Endodermal cell (in vitro differentiated cells): Measurements from ENCODE around the gene UCN2. TPM values are rescaled to one million over a fixed set of nuclear protein-coding genes. Genes with fewer than 3 reads are reported as not detected.

Experiments
- DNase-seq: peaks from one replicate; pipeline ENCODE4 v3.0.0-alpha.2; 2017
- H3K27ac ChIP-seq: 2 replicates; pipeline ENCODE4 v1.5.1; 2013; ENCODE audit warnings: mild to moderate bottlenecking, low read depth, low read length, moderate library complexity
- H3K27me3 ChIP-seq: 2 replicates; pipeline ENCODE4 v1.6.1; 2013; ENCODE audit warnings: mild to moderate bottlenecking, low read length, moderate library complexity; ENCODE audit not compliant: insufficient read depth, control insufficient read depth, poor library complexity, severe bottlenecking
- H3K36me3 ChIP-seq: 2 replicates; pipeline ENCODE4 v1.7.0; 2013; ENCODE audit warnings: mild to moderate bottlenecking, low read length, moderate library complexity; ENCODE audit not compliant: control insufficient read depth, insufficient read depth
- H3K4me1 ChIP-seq: one replicate; pipeline ENCODE4 v1.7.0; 2013; ENCODE audit warnings: low read length; ENCODE audit not compliant: control insufficient read depth, insufficient read depth
- H3K4me3 ChIP-seq: 2 replicates; pipeline ENCODE4 v1.5.1; 2013; ENCODE audit warnings: mild to moderate bottlenecking, low read length, moderate library complexity
- H3K9ac ChIP-seq: 2 replicates; pipeline ENCODE4 v1.6.1; 2013; ENCODE audit warnings: mild to moderate bottlenecking, low read length, moderate library complexity; ENCODE audit not compliant: poor library complexity, severe bottlenecking; ENCODE audit errors: extremely low read depth
- H3K9me3 ChIP-seq: 2 replicates; pipeline ENCODE4 v1.6.1; 2013; ENCODE audit warnings: mild to moderate bottlenecking, low read length, moderate library complexity; ENCODE audit not compliant: control insufficient read depth
- H3K27ac Mint-ChIP-seq: 2 replicates; pipeline ENCODE4 v1.8.0; 2020; ENCODE audit warnings: mixed read lengths
- H3K27me3 Mint-ChIP-seq: 2 replicates; pipeline ENCODE4 v1.8.0; 2021; ENCODE audit warnings: mild to moderate bottlenecking, mixed read lengths; ENCODE audit not compliant: insufficient read depth
- H3K36me3 Mint-ChIP-seq: 2 replicates; pipeline ENCODE4 v1.8.0; 2020; ENCODE audit warnings: low read depth, mixed read lengths
- H3K4me1 Mint-ChIP-seq: 2 replicates; pipeline ENCODE4 v1.8.0; 2020; ENCODE audit warnings: mixed read lengths
- H3K4me3 Mint-ChIP-seq: 2 replicates; pipeline ENCODE4 v1.8.0; 2020; ENCODE audit warnings: mild to moderate bottlenecking, moderate library complexity, mixed read lengths
- H3K9me3 Mint-ChIP-seq: 2 replicates; pipeline ENCODE4 v1.8.0; 2020; ENCODE audit warnings: mild to moderate bottlenecking, mixed read lengths
- CTCF ChIP-seq: fragments of 200-600 bp; sonication (generic); conservative IDR thresholded peaks from 2 replicates; pipeline ENCODE4 v1.5.0; 2021; ENCODE audit warnings: antibody characterized with exemption, mild to moderate bottlenecking
- WGBS, 2 experiments: methylation state at CpG; one replicate each; pipeline versions ENCODE4 v1.1.5 to v1.1.7; 2013; ENCODE audit warnings: missing lambda C conversion rate in 2 of 2, mixed read lengths in 1 of 2; ENCODE audit not compliant: insufficient coverage in 1 of 2, insufficient read length in 1 of 2; 5-methylcytosine and 5-hydroxymethylcytosine counted together
- total RNA-seq, 2 donors: library from RNA; stranded (reverse); fragmentation: NEBNext Ultra II Directional in 1 of 2; extraction: Animal tissue kit (Norgen Biotek cat#: 25700) in 1 of 2; gene quantifications; 2 replicates in 1 of 2; 3 replicates in 1 of 2; pipeline ENCODE4 v1.2.1, GENCODE V29; 2021

Gene UCN2
- total RNA-seq, 2 donors from 2014 or later, result not detected

GRCh38 chr3:48593337-48593736 lies 29.8 kb upstream of the UCN2 start:
- H3K27me3 Mint-ChIP-seq, result peaks cover 9% of the 10 kb centered on the region
- no peak overlapping the region for H3K4me3 Mint-ChIP-seq
- 93% methylated on average over 6 to 9 of the region's 9 CpGs for WGBS, 2 experiments
- no peak overlapping the region for H3K9ac ChIP-seq
- H3K36me3 Mint-ChIP-seq, result peaks cover 8% of the 10 kb centered on the region
- peaks cover 17% of the 10 kb centered on the region for H3K27me3 ChIP-seq
- DNase-seq, result no peak
- H3K27ac ChIP-seq, result no peak overlapping the region
- H3K9me3 Mint-ChIP-seq, result no peaks in the 10 kb centered on the region
- H3K4me1 ChIP-seq, result no peaks in the 10 kb centered on the region
- H3K4me1 Mint-ChIP-seq, result peaks cover 13% of the 10 kb centered on the region
- no peak for TF ChIP-seq CTCF
- no peaks in the 10 kb centered on the region for H3K36me3 ChIP-seq
- no peak overlapping the region for H3K27ac Mint-ChIP-seq
- H3K9me3 ChIP-seq, result no peaks in the 10 kb centered on the region
- no peak overlapping the region for H3K4me3 ChIP-seq

GRCh38 chr3:48592519-48593087 lies 29.0 kb upstream of the UCN2 start:
- H3K27ac Mint-ChIP-seq, result no peak overlapping the region
- Histone ChIP-seq H3K9ac (no peak overlapping the region), H3K27ac (no peak overlapping the region), H3K36me3 (no peaks in the 10 kb centered on the region), H3K4me3 (no peak overlapping the region), H3K4me1 (no peaks in the 10 kb centered on the region), H3K27me3 (peaks cover 17% of the 10 kb centered on the region), H3K9me3 (no peaks in the 10 kb centered on the region)
- no peak overlapping the region for H3K4me3 Mint-ChIP-seq
- H3K9me3 Mint-ChIP-seq, result no peaks in the 10 kb centered on the region
- H3K36me3 Mint-ChIP-seq, result peaks cover 4% of the 10 kb centered on the region
- TF ChIP-seq CTCF, result no peak
- H3K27me3 Mint-ChIP-seq, result peaks cover 9% of the 10 kb centered on the region
- WGBS, 2 experiments, result 94 to 97% methylated on average over 11 to 21 of the region's 21 CpGs
- DNase-seq, result no peak
- H3K4me1 Mint-ChIP-seq, result peaks cover 13% of the 10 kb centered on the region

- H3K9ac ChIP-seq, result no peak overlapping the region
- H3K4me3 Mint-ChIP-seq, result no peak overlapping the region
- H3K4me1 ChIP-seq, result no peaks in the 10 kb centered on the region
- H3K4me1 Mint-ChIP-seq, result peaks cover 13% of the 10 kb centered on the region
- DNase-seq, result no peak
- no peak overlapping the region for H3K27ac ChIP-seq
- no peaks in the 10 kb centered on the region for H3K9me3 Mint-ChIP-seq
- peaks cover 9% of the 10 kb centered on the region for H3K27me3 Mint-ChIP-seq
- H3K9me3 ChIP-seq, result no peaks in the 10 kb centered on the region
- H3K36me3 Mint-ChIP-seq, result no peaks in the 10 kb centered on the region
- 93 to 97% methylated on average over 11 to 22 of the region's 22 CpGs for WGBS, 2 experiments
- H3K36me3 ChIP-seq, result no peaks in the 10 kb centered on the region
- H3K27ac Mint-ChIP-seq, result no peak overlapping the region
- H3K27me3 ChIP-seq, result peaks cover 17% of the 10 kb centered on the region
- no peak for TF ChIP-seq CTCF
- no peak overlapping the region for H3K4me3 ChIP-seq
These were observed 28.4 kb upstream of the UCN2 start for GRCh38 chr3:48591886-48592518.
